WTC11 (cell line): ENCODE measurements around the gene SPTBN4. TPM values are rescaled to one million over a fixed set of nuclear protein-coding genes. Genes with fewer than 3 reads are reported as not detected.

Source experiments
- ATAC-seq: fragments of 200-7000 bp; cut with Tn5 transposase; 2 replicates; pipeline ENCODE4 v1.10.0; 2021; ENCODE audit warnings: mild to moderate bottlenecking, moderate library complexity
- CTCF ChIA-PET: fragments of 300-600 bp; sonication (Branson Sonifier 250); formaldehyde crosslinking; loops from one replicate; lab custom pipeline; 2021; ENCODE audit warnings: antibody characterized with exemption; lab: Charles Lee
- POLR2A ChIA-PET: fragments of 350-600 bp; sonication (Branson Sonifier 250); formaldehyde crosslinking; loops from one replicate; lab custom pipeline; 2021; ENCODE audit warnings: antibody characterized with exemption; lab: Charles Lee
- DNase-seq: peaks from one replicate; pipeline ENCODE4 v3.0.0; 2021; ENCODE audit warnings: low spot score
- H3K27ac Mint-ChIP-seq: 2 replicates; pipeline ENCODE4 v1.8.0; 2021; ENCODE audit warnings: mixed read lengths
- H3K27me3 Mint-ChIP-seq: 2 replicates; pipeline ENCODE4 v1.8.0; 2021; ENCODE audit warnings: low read depth, mild to moderate bottlenecking, moderate library complexity, mixed read lengths
- H3K36me3 Mint-ChIP-seq: 2 replicates; pipeline ENCODE4 v1.8.0; 2021; ENCODE audit warnings: mixed read lengths
- H3K4me1 Mint-ChIP-seq: 2 replicates; pipeline ENCODE4 v1.8.0; 2022; ENCODE audit warnings: mixed read lengths
- H3K4me3 Mint-ChIP-seq: 2 replicates; pipeline ENCODE4 v1.8.0; 2021; ENCODE audit warnings: mild to moderate bottlenecking, moderate library complexity, mixed read lengths
- H3K9me3 Mint-ChIP-seq: 2 replicates; pipeline ENCODE4 v1.8.0; 2021; ENCODE audit warnings: mixed read lengths
- CREM ChIP-seq: sonication (generic); formaldehyde crosslinking; IDR thresholded peaks from 2 replicates; pipeline ENCODE4 v1.8.1; 2022; ENCODE audit warnings: mild to moderate bottlenecking, missing genetic modification reagents, moderate library complexity
- ETV6 ChIP-seq: sonication (generic); formaldehyde crosslinking; IDR thresholded peaks from 2 replicates; pipeline ENCODE4 v1.8.1; 2022; ENCODE audit warnings: mild to moderate bottlenecking, missing genetic modification reagents
- FOXJ3 ChIP-seq: sonication (generic); formaldehyde crosslinking; IDR thresholded peaks from 2 replicates; pipeline ENCODE4 v1.9.0; 2021; ENCODE audit warnings: missing genetic modification reagents, mild to moderate bottlenecking, borderline replicate concordance
- GTF2I ChIP-seq: fragments of 250-450 bp; sonication (Bioruptor Pico); conservative IDR thresholded peaks from 2 replicates; pipeline ENCODE4 v1.4.0; 2021; ENCODE audit warnings: mild to moderate bottlenecking
- JAZF1 ChIP-seq: fragments of 250-450 bp; sonication (Bioruptor Pico); IDR thresholded peaks from 2 replicates; pipeline ENCODE4 v1.9.0; 2021; ENCODE audit warnings: moderate library complexity, mild to moderate bottlenecking, inconsistent platforms
- MAX ChIP-seq: sonication (generic); formaldehyde crosslinking; IDR thresholded peaks from 2 replicates; pipeline ENCODE4 v1.8.0; 2022; ENCODE audit warnings: mild to moderate bottlenecking, missing genetic modification reagents
- MLX ChIP-seq: sonication (generic); formaldehyde crosslinking; IDR thresholded peaks from 2 replicates; pipeline ENCODE4 v1.8.1; 2023; ENCODE audit warnings: mild to moderate bottlenecking, missing genetic modification reagents, moderate library complexity
- NFATC4 ChIP-seq: fragments of 250-450 bp; sonication (Bioruptor Pico); IDR thresholded peaks from 2 replicates; pipeline ENCODE4 v1.9.0; 2021; ENCODE audit warnings: mild to moderate bottlenecking
- NFYB ChIP-seq: sonication (generic); formaldehyde crosslinking; conservative IDR thresholded peaks from 2 replicates; pipeline ENCODE4 v1.8.0; 2022; ENCODE audit warnings: low read depth, missing genetic modification reagents
- NR1H2 ChIP-seq: sonication (generic); formaldehyde crosslinking; IDR thresholded peaks from 2 replicates; pipeline ENCODE4 v1.9.0; 2021; ENCODE audit warnings: mild to moderate bottlenecking, moderate library complexity, missing genetic modification reagents
- NR2C2 ChIP-seq: sonication (generic); formaldehyde crosslinking; IDR thresholded peaks from 2 replicates; pipeline ENCODE4 v1.8.0; 2022; ENCODE audit warnings: mild to moderate bottlenecking, missing genetic modification reagents
- PRRX2 ChIP-seq: fragments of 250-450 bp; sonication (Bioruptor Pico); IDR thresholded peaks from 2 replicates; pipeline ENCODE4 v1.8.0; 2021; ENCODE audit warnings: mild to moderate bottlenecking
- RORB ChIP-seq: fragments of 250-450 bp; sonication (Bioruptor Pico); IDR thresholded peaks from 2 replicates; pipeline ENCODE4 v1.9.0; 2021; ENCODE audit warnings: mild to moderate bottlenecking
- TEAD1 ChIP-seq: sonication (generic); formaldehyde crosslinking; IDR thresholded peaks from 2 replicates; pipeline ENCODE4 v1.8.0; 2022; ENCODE audit warnings: mild to moderate bottlenecking, missing genetic modification reagents
- USF2 ChIP-seq: sonication (generic); formaldehyde crosslinking; IDR thresholded peaks from 2 replicates; pipeline ENCODE4 v1.8.1; 2023; ENCODE audit warnings: mild to moderate bottlenecking, missing genetic modification reagents, moderate library complexity
- ZNF121 ChIP-seq: sonication (generic); formaldehyde crosslinking; IDR thresholded peaks from 2 replicates; pipeline ENCODE4 v1.8.0; 2023; ENCODE audit warnings: missing genetic modification reagents
- ZNF138 ChIP-seq: sonication (generic); formaldehyde crosslinking; conservative IDR thresholded peaks from 2 replicates; pipeline ENCODE4 v1.8.1; 2022; ENCODE audit warnings: mild to moderate bottlenecking, moderate library complexity, missing genetic modification reagents
- ZNF281 ChIP-seq: sonication (generic); formaldehyde crosslinking; IDR thresholded peaks from 2 replicates; pipeline ENCODE4 v1.8.0; 2023; ENCODE audit warnings: mild to moderate bottlenecking, missing genetic modification reagents
- ZNF396 ChIP-seq: fragments of 250-450 bp; sonication (Bioruptor Pico); IDR thresholded peaks from 2 replicates; pipeline ENCODE4 v1.8.0; 2021; ENCODE audit warnings: mild to moderate bottlenecking, moderate library complexity, borderline replicate concordance
- ZNF416 ChIP-seq: fragments of 250-450 bp; sonication (Bioruptor Pico); IDR thresholded peaks from 2 replicates; pipeline ENCODE4 v1.9.0; 2021; ENCODE audit warnings: mild to moderate bottlenecking, inconsistent platforms
- ZNF425 ChIP-seq: fragments of 250-450 bp; sonication (Bioruptor Pico); conservative IDR thresholded peaks from 2 replicates; pipeline ENCODE4 v1.9.0; 2021; ENCODE audit warnings: mild to moderate bottlenecking
- ZNF532 ChIP-seq: fragments of 250-450 bp; sonication (Bioruptor Pico); IDR thresholded peaks from 2 replicates; pipeline ENCODE4 v1.9.0; 2021; ENCODE audit warnings: mild to moderate bottlenecking, borderline replicate concordance
- ZNF671 ChIP-seq: fragments of 250-450 bp; sonication (Bioruptor Pico); IDR thresholded peaks from 2 replicates; pipeline ENCODE4 v1.8.0; 2021; ENCODE audit warnings: mild to moderate bottlenecking
- total RNA-seq: library from RNA; stranded (reverse); gene quantifications from 3 replicates; pipeline ENCODE4 v1.2.3, GENCODE V29; 2021

Gene SPTBN4
- total RNA-seq, 1 experiment from 2014 or later = 2.8 TPM

GRCh38 chr19:40420451-40420765 is 46.4 kb upstream of the SPTBN4 start (continued):
- TF ChIP-seq NR2C2 (no peak), ZNF121 (CRISPR knock-in tag) (no peak), NFYB (CRISPR knock-in tag) (no peak), NFATC4 (no peak), ZNF396 (CRISPR knock-in tag) (no peak), ZNF671 (CRISPR knock-in tag) (no peak), GTF2I (CRISPR knock-in tag) (no peak), NR1H2 (CRISPR knock-in tag) (no peak), USF2 (CRISPR knock-in tag) (no peak)

- H3K4me1 Mint-ChIP-seq = peaks cover 25% of the 10 kb centered on the region
- ATAC-seq = peak; percentile 58
- H3K27me3 Mint-ChIP-seq = no peaks in the 10 kb centered on the region; the same call in 1 of the 2 replicates
- peak overlapping the region; percentile 69 for H3K4me3 Mint-ChIP-seq
- no peaks in the 10 kb centered on the region; the same call in 1 of the 2 replicates for H3K36me3 Mint-ChIP-seq
- H3K9me3 Mint-ChIP-seq = no peaks in the 10 kb centered on the region
- peak overlapping the region; percentile 88 for H3K27ac Mint-ChIP-seq
- POLR2A ChIA-PET = interaction anchor here (0.6 to 1.8 kb wide), 15 partner anchors 12 to 277 kb away, joined by 3 to 17 read pairs (median 4); partner anchors contain the start of genes C19orf47 and PLD3
- DNase-seq = peak; percentile 91
- CTCF ChIA-PET = interaction anchor here (0.6 to 2.8 kb wide), 52 partner anchors 8 to 1194 kb away, joined by 3 to 55 read pairs (median 5); partner anchors contain the start of genes BLVRB, C19orf47, PLD3 and PRX
- TF ChIP-seq PRRX2 (CRISPR knock-in tag) (no peak), NFYB (CRISPR knock-in tag) (no peak), CREM (CRISPR knock-in tag) (peak; percentile 81), RORB (CRISPR knock-in tag) (no peak), TEAD1 (CRISPR knock-in tag) (peak; percentile 96; the same call in 1 of the 2 replicates), MLX (CRISPR knock-in tag) (no peak), ZNF138 (CRISPR knock-in tag) (no peak), JAZF1 (CRISPR knock-in tag) (no peak), FOXJ3 (CRISPR knock-in tag) (no peak), NFATC4 (no peak), ZNF416 (CRISPR knock-in tag) (no peak), MAX (CRISPR knock-in tag) (peak; percentile 80), ETV6 (CRISPR knock-in tag) (peak; percentile 72), ZNF425 (CRISPR knock-in tag) (no peak), ZNF532 (CRISPR knock-in tag) (no peak), ZNF281 (CRISPR knock-in tag) (no peak)
These were observed 45.7 kb upstream of the SPTBN4 start for GRCh38 chr19:40420766-40421765.
